NCI-H1694 (cell line): ENCODE data around the gene URI1.
"Not testable (repeated sequence)": the region's sequence is repeated elsewhere in the genome, so short reads cannot be mapped to it uniquely, and the experiment has no call there.

Experiments used
- DNase-seq: peaks from one replicate; lab custom pipeline; 2025; lab: John Stamatoyannopoulos, UW

Gene URI1

DNA sequence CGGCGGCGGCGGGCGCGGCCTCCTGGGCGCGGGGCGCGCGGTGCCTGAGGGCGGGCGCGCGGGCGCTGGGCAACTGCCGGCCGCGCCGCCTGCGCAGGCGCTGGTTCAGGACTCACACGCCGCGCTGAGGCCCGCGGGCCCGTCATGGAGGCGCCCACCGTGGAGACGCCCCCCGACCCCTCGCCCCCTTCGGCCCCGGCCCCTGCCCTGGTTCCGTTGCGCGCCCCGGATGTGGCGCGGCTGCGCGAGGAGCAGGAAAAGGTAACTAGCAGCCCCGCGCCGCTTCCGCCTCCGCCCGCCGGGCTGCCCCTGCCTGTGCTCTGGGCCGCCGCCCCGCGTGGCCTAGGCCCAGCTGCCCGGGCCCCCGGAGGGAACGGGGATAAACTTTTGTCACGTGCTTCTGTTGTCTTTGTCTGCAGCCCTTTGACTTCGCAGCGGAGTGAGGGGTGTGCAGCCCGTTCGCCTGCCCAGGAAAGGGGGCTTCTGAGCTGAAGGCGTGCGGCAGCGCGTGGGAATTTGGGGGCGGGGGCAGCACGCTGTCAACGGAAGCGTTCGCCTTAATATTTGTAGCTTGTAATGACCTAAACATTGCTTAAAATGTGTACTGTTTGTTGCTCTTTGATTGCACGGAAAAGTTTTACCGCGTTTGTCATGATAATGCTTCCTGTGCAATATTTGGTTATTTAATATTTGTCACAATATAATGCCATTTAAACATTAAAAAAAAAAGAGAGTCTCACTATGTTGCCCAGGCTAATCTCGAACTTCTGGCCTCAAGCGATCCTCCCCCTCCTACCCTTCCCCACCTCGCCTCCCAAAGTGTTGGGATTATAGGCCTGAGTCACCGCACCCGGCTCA lies 594 bp downstream of the URI1 start:
- DNase-seq, result peak; percentile 25

GRCh38 chr19:29943615-29944014 lies 1.6 kb downstream of the URI1 start:
- no peak for DNase-seq

DNA sequence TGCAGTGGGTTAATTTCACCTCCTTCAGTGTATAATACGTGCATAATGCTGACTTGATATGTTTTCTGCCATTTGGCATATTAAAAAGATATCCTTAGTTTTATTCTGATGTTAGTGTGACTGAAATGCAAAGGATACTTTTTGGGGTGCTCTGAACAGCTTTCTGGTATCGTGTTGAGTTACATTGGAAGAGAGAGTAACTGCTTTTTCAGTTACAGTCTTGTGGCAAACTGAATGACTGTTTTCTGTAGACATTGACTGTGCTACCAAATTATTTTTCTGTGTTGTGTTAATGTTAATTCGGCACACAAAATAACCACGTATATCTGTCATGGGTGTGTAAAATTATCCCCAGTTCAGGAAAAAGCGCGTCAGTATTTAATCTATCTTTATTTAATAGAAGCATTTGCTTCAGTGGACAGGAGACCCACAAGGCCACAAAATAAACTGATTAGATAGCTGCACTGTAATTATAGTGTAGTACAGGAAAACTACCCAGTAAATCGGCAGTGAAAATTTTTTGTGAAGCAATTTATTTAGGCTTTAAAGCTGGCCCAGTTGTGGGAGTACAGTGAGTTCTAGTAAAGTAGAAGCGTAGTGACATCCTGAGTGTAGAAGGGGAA lies 2.5 kb downstream of the URI1 start:
- DNase-seq, result no peak

DNA sequence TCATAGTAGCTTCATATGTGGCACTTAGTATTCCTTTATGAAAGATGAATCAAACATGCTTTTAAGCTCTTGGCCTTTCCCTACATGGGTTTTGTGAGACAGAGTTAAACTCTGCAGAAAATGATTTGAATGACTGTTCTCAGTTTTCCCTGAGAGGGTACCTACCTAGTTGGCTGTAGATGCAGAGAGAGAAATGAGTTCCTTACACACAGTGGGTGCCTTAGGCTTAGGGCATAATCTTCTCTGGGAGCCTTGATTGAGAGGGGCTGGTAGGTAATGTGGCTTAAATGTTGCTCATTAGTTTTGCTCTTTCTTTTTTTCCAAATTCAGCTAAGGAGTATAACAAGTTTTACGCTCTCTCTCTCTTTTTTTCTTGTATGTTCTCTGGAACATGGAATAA lies 3.0 kb downstream of the URI1 start:
- no peak for DNase-seq

- no peak for DNase-seq
Observed at GRCh38 chr19:29945433-29945832, 3.4 kb downstream of the URI1 start.

GRCh38 chr19:29946645-29947044 lies 4.6 kb downstream of the URI1 start:
- no peak for DNase-seq

DNA sequence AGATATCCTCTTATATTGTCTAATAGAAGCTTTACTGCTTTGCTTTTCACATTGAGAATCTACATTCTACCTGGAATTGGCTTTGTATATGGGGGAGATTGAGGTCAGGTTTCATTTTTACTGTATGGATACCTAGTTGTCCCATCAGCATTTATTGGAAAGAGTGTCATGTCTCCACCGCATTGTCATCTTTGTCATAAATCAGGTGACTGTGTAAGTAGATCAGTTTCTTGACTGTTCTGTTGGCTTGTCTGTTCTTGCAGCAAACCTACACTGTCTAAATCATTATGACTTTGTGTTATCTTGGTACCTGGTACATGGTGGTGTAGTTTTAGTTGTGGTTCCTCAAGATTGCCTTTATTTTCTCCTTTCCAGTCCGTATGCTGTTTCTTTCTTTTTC lies 5.8 kb downstream of the URI1 start:
- no peak for DNase-seq

DNA sequence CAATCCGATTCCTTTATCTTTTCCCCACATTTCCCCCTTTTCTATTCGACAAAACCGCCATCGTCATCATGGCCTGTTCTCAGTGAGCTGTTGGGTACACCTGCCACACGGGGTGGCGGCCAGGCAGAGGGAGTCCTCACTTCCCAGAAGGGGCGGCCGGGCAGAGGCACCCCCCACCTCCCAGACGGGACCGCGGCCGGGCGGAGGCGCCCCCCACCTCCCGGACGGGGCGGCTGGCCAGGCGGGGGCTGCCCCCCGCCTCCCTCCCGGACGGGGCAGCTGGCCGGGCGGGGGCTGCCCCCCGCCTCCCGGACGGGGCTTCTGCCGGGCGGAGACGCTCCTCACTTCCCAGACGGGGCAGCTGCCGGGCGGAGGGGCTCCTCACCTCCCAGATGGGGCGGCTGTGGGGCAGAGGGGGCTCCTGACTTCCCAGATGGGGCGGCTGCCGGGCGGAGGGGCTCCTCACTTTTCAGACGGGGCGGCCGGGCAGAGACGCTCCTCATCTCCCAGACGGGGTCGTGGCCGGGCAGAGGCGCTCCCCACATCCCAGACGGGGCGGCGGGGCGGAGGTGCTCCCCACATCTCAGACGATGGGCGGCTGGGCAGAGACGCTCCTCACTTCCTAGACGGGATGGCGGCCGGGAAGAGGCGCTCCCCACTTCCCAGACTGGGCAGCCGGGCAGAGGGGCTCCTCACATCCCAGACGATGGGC lies 6.9 kb downstream of the URI1 start:
- not testable (repeated sequence) for DNase-seq

GRCh38 chr19:29952177-29952576 lies 10.1 kb downstream of the URI1 start:
- no peak for DNase-seq

DNA sequence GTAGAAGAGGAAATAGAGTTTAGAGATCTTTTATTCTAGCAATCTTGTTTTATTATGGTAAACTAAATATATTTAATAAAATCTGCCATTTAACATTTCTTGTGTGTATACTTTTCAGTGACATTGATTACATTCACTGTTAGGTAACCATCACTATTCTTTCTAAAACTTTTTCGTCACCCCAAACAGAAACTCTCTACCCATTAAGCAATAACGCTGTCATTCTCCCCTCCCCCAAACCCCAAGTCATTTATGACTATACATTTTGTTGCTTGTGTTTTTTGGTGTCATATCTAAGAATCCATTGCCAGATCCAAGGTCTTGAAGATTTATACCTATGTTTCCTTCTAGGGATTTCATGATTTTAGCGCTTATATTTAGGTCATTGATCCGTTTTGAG lies 10.6 kb downstream of the URI1 start:
- DNase-seq, result no peak

DNA sequence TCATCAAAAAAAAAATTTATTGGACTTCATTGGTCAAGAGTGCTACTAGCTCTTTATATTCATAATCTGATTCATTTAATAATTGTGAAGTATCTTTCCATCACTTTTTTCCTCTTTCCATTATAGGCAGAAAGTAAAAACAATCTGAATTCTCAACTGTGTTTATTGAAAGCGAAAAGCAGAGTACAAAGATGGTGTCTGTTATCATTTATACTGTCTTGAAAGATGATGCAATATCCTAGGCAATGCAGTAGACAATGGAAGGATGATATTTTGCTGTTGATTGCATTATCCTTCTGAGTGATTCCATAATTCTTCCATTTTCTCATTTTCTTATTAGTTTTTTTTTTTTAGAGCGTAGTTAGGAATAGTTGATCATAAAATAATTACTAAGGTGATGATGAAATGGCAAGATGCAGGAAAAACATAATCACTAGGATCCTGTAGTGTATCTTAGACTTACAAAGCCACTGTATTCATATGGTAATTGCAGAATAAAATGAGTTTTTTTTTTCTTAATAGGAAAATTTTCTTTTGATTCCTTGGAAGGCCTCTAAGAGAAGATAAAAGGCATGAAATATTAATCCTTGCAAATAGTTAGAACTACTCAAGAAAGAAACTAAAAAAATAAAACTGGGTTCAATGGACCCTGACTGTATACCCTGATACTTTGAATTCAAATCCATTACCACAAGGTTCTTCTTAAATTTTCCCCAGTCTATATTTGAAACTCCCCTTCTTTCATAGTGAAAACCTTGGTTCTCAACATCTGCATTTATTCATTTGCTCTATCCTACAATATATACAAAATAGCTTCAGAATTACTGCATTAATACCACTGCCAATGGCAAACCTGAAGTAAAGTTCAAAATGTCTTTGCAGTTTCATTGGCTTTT lies 11.6 kb downstream of the URI1 start:
- DNase-seq, result no peak

- DNase-seq, result no peak
Observed at GRCh38 chr19:29956855-29957254, 14.8 kb downstream of the URI1 start.

DNA sequence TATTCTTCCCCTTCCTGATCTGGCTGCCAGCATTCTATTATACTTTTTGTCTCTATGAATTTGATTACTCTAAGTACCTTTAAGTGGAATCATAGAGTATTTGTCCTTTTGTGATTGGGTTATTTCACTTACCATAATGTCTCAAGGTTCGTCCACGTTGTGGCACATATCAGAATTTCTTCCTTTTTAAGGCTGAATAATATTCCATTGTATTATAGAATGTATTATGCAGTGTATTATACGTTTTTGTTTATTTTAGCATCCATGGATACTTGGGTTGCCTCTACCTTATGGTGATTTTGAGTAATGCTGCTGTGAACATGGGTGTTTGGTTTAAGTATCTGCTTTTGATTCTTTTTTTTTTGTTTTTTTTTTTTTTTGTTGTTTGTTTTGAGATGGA lies 19.3 kb downstream of the URI1 start:
- no peak for DNase-seq

- no peak for DNase-seq
Observed at GRCh38 chr19:29962793-29963192, 20.8 kb downstream of the URI1 start.

- DNase-seq, result no peak
Observed at GRCh38 chr19:29963576-29963975, 21.5 kb downstream of the URI1 start.

- DNase-seq, result no peak
Observed at GRCh38 chr19:29964171-29964570, 22.1 kb downstream of the URI1 start.

DNA sequence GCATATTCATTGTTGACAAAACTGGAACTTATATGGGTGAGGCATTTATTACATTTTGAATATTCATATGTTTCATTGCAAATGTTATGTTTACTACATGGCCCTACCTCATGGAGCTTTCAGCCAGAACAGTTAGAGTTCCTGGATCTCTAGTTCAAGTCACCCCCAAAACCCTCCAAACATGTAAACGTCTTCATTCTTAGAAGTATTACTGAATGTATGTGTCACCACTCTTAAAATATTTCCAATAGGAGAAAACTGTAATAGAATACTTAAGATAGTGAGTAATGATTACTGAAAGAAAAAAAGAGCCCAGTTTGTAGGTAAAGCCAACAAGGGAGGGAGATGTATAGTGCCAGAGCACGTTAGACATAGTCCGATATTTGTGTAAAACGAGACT lies 23.5 kb downstream of the URI1 start:
- no peak for DNase-seq

DNA sequence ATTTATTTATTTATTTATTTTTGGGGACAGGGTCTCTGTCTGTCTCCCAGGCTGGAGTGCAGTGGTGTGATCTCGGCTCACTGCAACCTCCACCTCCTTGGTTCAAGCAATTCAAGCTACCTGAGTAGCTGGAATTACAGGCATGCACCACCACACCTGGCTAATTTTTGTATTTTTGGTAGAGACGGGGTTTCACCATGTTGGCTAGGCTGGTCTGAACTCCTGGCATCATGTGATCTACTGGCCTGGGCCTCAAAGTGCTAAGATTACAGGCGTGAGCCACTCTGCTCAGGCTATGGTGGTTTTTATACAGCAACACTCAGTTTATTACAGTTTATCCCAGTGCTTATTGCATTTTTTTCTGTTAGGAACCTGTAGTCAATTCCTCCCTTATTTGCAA lies 24.1 kb downstream of the URI1 start:
- DNase-seq, result not testable (repeated sequence)

- DNase-seq, result no peak
Observed at GRCh38 chr19:29966588-29967249, 24.7 kb downstream of the URI1 start.

GRCh38 chr19:29967623-29968022 lies 25.6 kb downstream of the URI1 start:
- DNase-seq, result no peak

DNA sequence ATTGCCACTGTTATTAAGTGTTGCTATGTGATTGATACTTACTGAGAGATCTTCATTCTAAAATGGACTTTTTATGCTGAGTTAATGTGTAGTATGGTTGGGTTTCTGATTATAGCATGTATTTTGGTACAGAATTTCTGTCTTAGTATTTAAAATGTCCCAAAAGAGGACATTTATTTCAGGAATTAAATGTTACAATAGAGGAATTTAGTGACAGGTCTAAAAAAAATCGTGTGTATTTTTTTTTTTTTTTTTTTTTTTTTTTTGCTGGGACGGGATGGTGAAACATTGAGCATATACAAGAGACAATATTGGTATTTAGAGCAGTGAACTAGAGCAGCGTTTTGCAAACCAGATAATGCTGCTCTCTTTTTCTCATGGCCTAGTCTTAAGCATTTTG lies 27.9 kb downstream of the URI1 start:
- DNase-seq, result no peak

DNA sequence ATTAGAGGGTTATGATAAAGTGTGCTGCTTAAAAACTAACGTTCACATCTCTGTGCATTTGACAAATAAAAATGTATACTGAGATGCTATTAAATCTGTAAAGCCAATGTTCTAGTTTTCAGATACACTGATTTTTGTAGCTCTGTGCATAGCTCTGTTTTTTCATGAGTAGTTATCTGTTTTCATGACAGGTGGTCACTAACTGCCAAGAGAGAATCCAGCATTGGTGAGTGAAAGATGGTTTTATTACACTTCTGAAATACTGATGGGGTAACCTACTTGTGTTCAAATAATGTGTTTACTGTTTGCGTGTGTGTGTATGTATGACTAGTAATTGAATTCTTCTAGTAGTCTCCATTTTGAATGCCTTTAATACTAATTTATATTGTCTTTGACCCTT lies 29.0 kb downstream of the URI1 start:
- no peak for DNase-seq
